BJ (cell line): ENCODE data around the gene HPD. TPM values are rescaled to one million over a fixed set of nuclear protein-coding genes. Genes with fewer than 3 reads are reported as not detected.
"Not testable (repeated sequence)": the region's sequence is repeated elsewhere in the genome, so short reads cannot be mapped to it uniquely, and the experiment has no call there.

Source experiments
- CTCF ChIA-PET: fragments of 350-600 bp; formaldehyde crosslinking; extraction: SDS; loops from one replicate; lab custom pipeline; 2021; ENCODE audit warnings: antibody characterized with exemption, inconsistent platforms; lab: Yijun Ruan, JAX
- POLR2A ChIA-PET: fragments of 300-600 bp; sonication (Branson Sonifier 250); formaldehyde crosslinking; extraction: SDS; loops from one replicate; lab custom pipeline; 2021; ENCODE audit warnings: antibody characterized with exemption; lab: Charles Lee
- DNase-seq: peaks from one replicate; pipeline ENCODE4 v3.0.0-alpha.2; 2011; ENCODE audit warnings: low read depth
- H3K27me3 ChIP-seq: 2 replicates; pipeline ENCODE4 v1.6.0; 2011; ENCODE audit warnings: low read length; ENCODE audit not compliant: control insufficient read depth, insufficient read depth
- H3K36me3 ChIP-seq: 2 replicates; pipeline ENCODE4 v1.5.1; 2011; ENCODE audit warnings: low read length; ENCODE audit not compliant: control insufficient read depth, insufficient read depth
- H3K4me3 ChIP-seq: 2 replicates; pipeline ENCODE4 v1.5.1; 2011; ENCODE audit warnings: low read depth, mild to moderate bottlenecking, control low read depth, low read length
- CTCF ChIP-seq: IDR thresholded peaks from 2 replicates; pipeline ENCODE4 v1.5.1; 2011; ENCODE audit warnings: low read depth, mild to moderate bottlenecking, control low read depth, inconsistent platforms, low read length, moderate library complexity; ENCODE audit not compliant: insufficient read depth
- polyA plus RNA-seq: library from polyadenylated mRNA; depleted of rRNA; stranded (reverse); fragments of >200 nt; gene quantifications from 2 replicates; pipeline ENCODE4 v1.2.3, GENCODE V29; 2011

HPD gene
- polyA plus RNA-seq, 1 experiment = not detected

- POLR2A ChIA-PET = no interaction called here
- DNase-seq = no peak
- CTCF ChIA-PET = interaction anchor here (1.9 to 4.6 kb wide), 2 partner anchors 86 to 104 kb away, joined by 7 to 24 read pairs; partner anchors contain the start of gene RHOF
- Histone ChIP-seq H3K4me3 (no peak overlapping the region), H3K36me3 (peaks cover 27% of the 10 kb centered on the region), H3K27me3 (no peaks in the 10 kb centered on the region)
- no peak for TF ChIP-seq CTCF
Observed at GRCh38 chr12:121898287-121898686, 39.6 kb upstream of the HPD start.

- Histone ChIP-seq H3K27me3 (no peaks in the 10 kb centered on the region), H3K36me3 (peaks cover 14% of the 10 kb centered on the region), H3K4me3 (no peak overlapping the region)
- DNase-seq = no peak
- ChIA-PET POLR2A (interaction anchor here (0.7 kb wide), 1 partner anchor 97 kb away, joined by 6 read pairs; no protein-coding TSS in a partner anchor), CTCF (interaction anchor here (0.7 to 4.0 kb wide), 2 partner anchors 100 to 254 kb away, joined by 4 to 57 read pairs; partner anchors contain the start of gene RHOF)
- TF ChIP-seq CTCF = peak; percentile 40
Observed at GRCh38 chr12:121894633-121895032, 36.0 kb upstream of the HPD start.

GRCh38 chr12:121893961-121894460, 35.4 kb upstream of the HPD start:
- H3K36me3 ChIP-seq = peaks cover 9% of the 10 kb centered on the region
- TF ChIP-seq CTCF = no peak
- no peak overlapping the region for H3K4me3 ChIP-seq
- DNase-seq = peak; percentile 25
- POLR2A ChIA-PET = interaction anchor here (0.7 kb wide), 1 partner anchor 96 kb away, joined by 6 read pairs; no protein-coding TSS in a partner anchor
- CTCF ChIA-PET = interaction anchor here (0.7 to 7.0 kb wide), 6 partner anchors 22 to 253 kb away, joined by 3 to 57 read pairs (median 4); partner anchors contain the start of gene RHOF
- H3K27me3 ChIP-seq = no peaks in the 10 kb centered on the region

- TF ChIP-seq CTCF = no peak
- H3K4me3 ChIP-seq = no peak overlapping the region
- POLR2A ChIA-PET = interaction anchor here (0.6 kb wide), 1 partner anchor 107 kb away, joined by 3 read pairs; no protein-coding TSS in a partner anchor
- no peak for DNase-seq
- H3K36me3 ChIP-seq = peaks cover 6% of the 10 kb centered on the region
- no peaks in the 10 kb centered on the region for H3K27me3 ChIP-seq
- CTCF ChIA-PET = interaction anchor here (0.8 to 7.0 kb wide), 6 partner anchors 23 to 114 kb away, joined by 3 to 57 read pairs (median 4); partner anchors contain the start of gene RHOF
Observed at GRCh38 chr12:121892673-121893561, 34.3 kb upstream of the HPD start.

GRCh38 chr12:121889661-121890060, 31.0 kb upstream of the HPD start:
- DNase-seq, H3K36me3 ChIP-seq, H3K27me3 ChIP-seq, POLR2A ChIA-PET: not testable (repeated sequence)
- CTCF ChIA-PET = interaction anchor here (0.6 to 7.0 kb wide), 5 partner anchors 11 to 105 kb away, joined by 5 to 64 read pairs (median 8); partner anchors contain the start of gene RHOF
- H3K4me3 ChIP-seq = peak overlapping the region; percentile 77
